ENCODE measurements around the gene TMEM119. TPM values are rescaled to one million over a fixed set of nuclear protein-coding genes. Genes with fewer than 3 reads are reported as not detected.

The TMEM119 gene, protein sequence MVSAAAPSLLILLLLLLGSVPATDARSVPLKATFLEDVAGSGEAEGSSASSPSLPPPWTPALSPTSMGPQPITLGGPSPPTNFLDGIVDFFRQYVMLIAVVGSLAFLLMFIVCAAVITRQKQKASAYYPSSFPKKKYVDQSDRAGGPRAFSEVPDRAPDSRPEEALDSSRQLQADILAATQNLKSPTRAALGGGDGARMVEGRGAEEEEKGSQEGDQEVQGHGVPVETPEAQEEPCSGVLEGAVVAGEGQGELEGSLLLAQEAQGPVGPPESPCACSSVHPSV
- 0.47 TPM in 1 of 2 replicates, not detected in the other for total RNA-seq

- Mint-ChIP-seq H3K27ac (no peak within 1 kb of the TSS), H3K4me1 (no peaks in the 10 kb centered on the region), H3K36me3 (ENCODE audit: low read depth) (no peaks in the 10 kb centered on the region), H3K4me3 (no peak within 1 kb of the TSS), H3K27me3 (no peaks in the 10 kb centered on the region), H3K9me3 (no peaks in the 10 kb centered on the region)
- intact Hi-C loops (cut with micrococcal nuclease) = no loop called here
- no peak for DNase-seq
These were observed at the start of gene TMEM119 for GRCh38 chr12:108597559-108598471. Gene TMEM119 (minus strand): TSS chr12:108598084. CDS start chr12:108592383, 5,701 bp downstream.

GRCh38 chr12:108646600-108647579, 49.0 kb upstream of the TMEM119 start:
- peaks cover 15% of the 10 kb centered on the region for H3K36me3 Mint-ChIP-seq (ENCODE audit: low read depth)
- H3K4me3 Mint-ChIP-seq = peak overlapping the region; percentile 68
- peak overlapping the region; percentile 83 for H3K27ac Mint-ChIP-seq
- H3K9me3 Mint-ChIP-seq = no peaks in the 10 kb centered on the region
- DNase-seq = no peak
- H3K27me3 Mint-ChIP-seq = no peaks in the 10 kb centered on the region
- peaks cover 40% of the 10 kb centered on the region for H3K4me1 Mint-ChIP-seq
- intact Hi-C loops (cut with micrococcal nuclease) = no loop called here

GRCh38 chr12:108645686-108646599, 48.1 kb upstream of the TMEM119 start:
- intact Hi-C loops (cut with micrococcal nuclease) = no loop called here
- H3K27ac Mint-ChIP-seq = peak overlapping the region; percentile 83

DNA sequence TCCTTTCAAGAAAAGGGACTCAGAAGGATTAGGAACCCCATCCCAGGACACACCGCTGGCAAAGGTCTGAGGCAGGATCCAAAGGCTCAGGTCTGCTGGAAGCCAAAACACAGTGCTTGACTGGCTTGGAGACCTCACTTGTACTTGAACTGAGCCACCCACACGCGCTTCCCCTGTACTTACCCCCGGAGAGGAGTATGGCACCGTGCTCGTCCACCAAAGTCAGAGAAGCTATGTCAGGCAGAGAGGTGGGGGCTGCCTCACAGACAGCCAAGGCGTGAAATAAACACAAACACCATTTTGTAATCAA, 46.9 kb upstream of the TMEM119 start:
- Mint-ChIP-seq H3K27ac (no peak overlapping the region), H3K36me3 (ENCODE audit: low read depth) (peaks cover 11% of the 10 kb centered on the region), H3K4me3 (no peak overlapping the region), H3K9me3 (no peaks in the 10 kb centered on the region), H3K27me3 (no peaks in the 10 kb centered on the region), H3K4me1 (peaks cover 45% of the 10 kb centered on the region)
- DNase-seq = no peak
- intact Hi-C loops (cut with micrococcal nuclease) = no loop called here

More at GRCh38 chr12:108645686-108646599, 48.1 kb upstream of the TMEM119 start:
- Mint-ChIP-seq H3K36me3 (ENCODE audit: low read depth) (peaks cover 11% of the 10 kb centered on the region), H3K27me3 (no peaks in the 10 kb centered on the region), H3K4me1 (peaks cover 38% of the 10 kb centered on the region), H3K9me3 (no peaks in the 10 kb centered on the region), H3K4me3 (peak overlapping the region; percentile 68)
- no peak for DNase-seq

GRCh38 chr12:108643941-108644810, 46.3 kb upstream of the TMEM119 start:
- Mint-ChIP-seq H3K27ac (no peak overlapping the region), H3K36me3 (ENCODE audit: low read depth) (peaks cover 9% of the 10 kb centered on the region), H3K27me3 (no peaks in the 10 kb centered on the region), H3K9me3 (no peaks in the 10 kb centered on the region), H3K4me1 (peaks cover 43% of the 10 kb centered on the region), H3K4me3 (no peak overlapping the region)
- DNase-seq = no peak
- intact Hi-C loops (cut with micrococcal nuclease) = no loop called here

- no peaks in the 10 kb centered on the region for H3K27me3 Mint-ChIP-seq
These were observed 45.2 kb upstream of the TMEM119 start for GRCh38 chr12:108642899-108643654.

GRCh38 chr12:108642269-108642870, 44.5 kb upstream of the TMEM119 start:
- Mint-ChIP-seq H3K4me3 (no peak overlapping the region), H3K27ac (no peak overlapping the region), H3K27me3 (no peaks in the 10 kb centered on the region), H3K9me3 (no peaks in the 10 kb centered on the region), H3K36me3 (ENCODE audit: low read depth) (peaks cover 9% of the 10 kb centered on the region), H3K4me1 (peaks cover 38% of the 10 kb centered on the region)
- intact Hi-C loops (cut with micrococcal nuclease) = no loop called here
- no peak for DNase-seq

More at GRCh38 chr12:108642899-108643654, 45.2 kb upstream of the TMEM119 start:
- no peak overlapping the region for H3K27ac Mint-ChIP-seq
- peaks cover 9% of the 10 kb centered on the region for H3K36me3 Mint-ChIP-seq (ENCODE audit: low read depth)
- DNase-seq = no peak
- no peaks in the 10 kb centered on the region for H3K9me3 Mint-ChIP-seq
- peaks cover 39% of the 10 kb centered on the region for H3K4me1 Mint-ChIP-seq
- no peak overlapping the region for H3K4me3 Mint-ChIP-seq
- intact Hi-C loops (cut with micrococcal nuclease) = no loop called here

- intact Hi-C loops (cut with micrococcal nuclease) = no loop called here
- Mint-ChIP-seq H3K4me3 (no peak overlapping the region), H3K9me3 (no peaks in the 10 kb centered on the region), H3K27me3 (no peaks in the 10 kb centered on the region), H3K36me3 (ENCODE audit: low read depth) (peaks cover 6% of the 10 kb centered on the region), H3K4me1 (peaks cover 42% of the 10 kb centered on the region), H3K27ac (no peak overlapping the region)
- no peak for DNase-seq
These were observed 43.8 kb upstream of the TMEM119 start for GRCh38 chr12:108641446-108642268.

GRCh38 chr12:108640802-108641445, 43.0 kb upstream of the TMEM119 start:
- H3K4me3 Mint-ChIP-seq = no peak overlapping the region
- H3K9me3 Mint-ChIP-seq = no peaks in the 10 kb centered on the region
- H3K36me3 Mint-ChIP-seq (ENCODE audit: low read depth) = peaks cover 6% of the 10 kb centered on the region
- intact Hi-C loops (cut with micrococcal nuclease) = no loop called here
- H3K27me3 Mint-ChIP-seq = no peaks in the 10 kb centered on the region
- no peak for DNase-seq
- no peak overlapping the region for H3K27ac Mint-ChIP-seq
- H3K4me1 Mint-ChIP-seq = peaks cover 42% of the 10 kb centered on the region

- Mint-ChIP-seq H3K4me1 (peaks cover 47% of the 10 kb centered on the region), H3K36me3 (ENCODE audit: low read depth) (peaks cover 3% of the 10 kb centered on the region), H3K27me3 (no peaks in the 10 kb centered on the region), H3K27ac (no peak overlapping the region), H3K9me3 (no peaks in the 10 kb centered on the region), H3K4me3 (no peak overlapping the region)
- intact Hi-C loops (cut with micrococcal nuclease) = no loop called here
- DNase-seq = no peak
These were observed 41.3 kb upstream of the TMEM119 start for GRCh38 chr12:108638997-108639822.

Measured in activated CD4-positive, alpha-beta T cell treated with anti-CD3 and anti-CD28 coated beads, Interleukin-2, amount 10 ng/mL, durations not matched to agents 24 days and 14 days (primary cell).